GM13977 (cell line): Measurements from ENCODE around the gene SLC6A17.
A peak's percentile ranks its signal among the peaks of the same experiment; 100 is the strongest.

Source experiments
- DNase-seq: peaks from one replicate; pipeline ENCODE4 v3.0.0; 2012; ENCODE audit warnings: low spot score
- CTCF ChIP-seq: IDR thresholded peaks from 2 replicates; pipeline ENCODE4 v1.5.1; 2012; ENCODE audit warnings: mild to moderate bottlenecking, control low read depth; ENCODE audit not compliant: insufficient read depth; ENCODE audit errors: extremely low read depth, missing control alignments
- in situ Hi-C: fragments of 300-500 bp; cut with MboI; formaldehyde crosslinking; loops from one replicate; pipeline ENCODE4 v1.12.0; 2022; ENCODE audit warnings: low sequenced_read_pairs, low pct_unique_long_range_greater_than_20kb, mixed read lengths, inconsistent platforms; ENCODE audit not compliant: unreplicated experiment

The SLC6A17 gene

GRCh38 chr1:110123224-110123623 is 27.1 kb upstream of the SLC6A17 start:
- DNase-seq, result no peak
- in situ Hi-C loops, result no loop called here
- no peak for TF ChIP-seq CTCF

DNA sequence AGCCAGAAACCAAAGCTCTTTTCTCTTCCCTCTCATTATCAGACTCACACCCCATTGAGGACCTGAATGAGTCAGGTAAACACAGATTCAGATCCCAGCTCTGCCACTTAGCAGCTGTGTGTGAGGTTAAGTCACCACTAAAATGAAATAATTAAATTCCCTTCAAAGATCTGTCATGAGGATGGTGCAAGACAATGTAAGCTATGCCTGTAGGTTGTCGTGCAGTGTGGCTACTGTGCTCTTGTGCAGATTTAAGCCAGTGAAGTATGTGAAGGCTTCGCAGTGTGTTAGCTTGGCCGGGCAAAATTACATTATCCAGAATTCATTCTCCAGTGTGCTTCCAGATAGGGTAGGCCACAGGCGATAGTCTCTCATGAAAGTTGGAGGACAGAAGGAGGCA is 24.5 kb upstream of the SLC6A17 start:
- in situ Hi-C loops, result no loop called here
- TF ChIP-seq CTCF, result no peak
- DNase-seq, result no peak

- peak; percentile 29 for TF ChIP-seq CTCF
- in situ Hi-C loops, result no loop called here
- DNase-seq, result no peak
These were observed 20.1 kb upstream of the SLC6A17 start for GRCh38 chr1:110130113-110130591.

- in situ Hi-C loops, result no loop called here
- no peak for DNase-seq
- TF ChIP-seq CTCF, result no peak
These were observed 19.3 kb upstream of the SLC6A17 start for GRCh38 chr1:110130989-110131388.

DNA sequence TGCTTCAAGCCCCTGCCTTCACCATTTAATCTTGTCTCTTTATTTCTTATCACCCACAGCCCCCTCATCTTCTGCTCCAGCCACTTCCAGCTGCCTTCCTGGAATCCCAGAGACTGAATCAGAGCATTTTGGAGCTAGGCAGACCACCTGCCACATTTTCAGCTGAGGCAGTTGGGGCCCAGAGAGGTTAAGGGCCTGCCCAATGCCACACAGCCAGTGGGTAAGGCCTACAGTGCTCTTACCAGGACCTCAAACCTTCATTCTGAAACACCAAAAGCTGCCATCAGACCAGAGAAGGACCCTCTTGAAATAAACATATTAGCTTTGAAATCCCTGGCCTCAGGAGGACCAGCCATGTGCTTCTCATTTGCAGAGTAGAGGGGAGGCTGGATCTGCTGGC is 17.6 kb upstream of the SLC6A17 start:
- no peak for TF ChIP-seq CTCF
- in situ Hi-C loops, result no loop called here
- DNase-seq, result no peak

DNA sequence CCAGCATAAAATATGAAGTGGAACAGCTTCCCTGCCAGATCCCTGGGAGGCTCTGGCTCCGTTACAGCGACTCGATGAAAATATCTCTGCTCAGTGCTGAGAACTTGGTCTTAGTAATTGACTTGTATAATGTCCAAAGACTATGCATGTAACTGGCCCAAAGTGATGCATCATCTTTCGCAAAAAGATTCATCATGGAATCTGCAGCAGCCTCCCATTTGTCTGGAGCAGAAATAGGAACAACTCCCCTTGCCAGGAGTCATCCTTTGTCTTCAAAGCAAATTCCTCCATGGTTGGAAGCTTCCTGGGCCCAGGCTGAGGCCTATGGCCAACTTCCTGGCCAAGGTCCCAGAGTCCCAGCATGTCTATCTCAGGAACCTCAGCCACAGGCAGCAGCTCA is 16.9 kb upstream of the SLC6A17 start:
- in situ Hi-C loops, result no loop called here
- no peak for DNase-seq
- no peak for TF ChIP-seq CTCF

DNA sequence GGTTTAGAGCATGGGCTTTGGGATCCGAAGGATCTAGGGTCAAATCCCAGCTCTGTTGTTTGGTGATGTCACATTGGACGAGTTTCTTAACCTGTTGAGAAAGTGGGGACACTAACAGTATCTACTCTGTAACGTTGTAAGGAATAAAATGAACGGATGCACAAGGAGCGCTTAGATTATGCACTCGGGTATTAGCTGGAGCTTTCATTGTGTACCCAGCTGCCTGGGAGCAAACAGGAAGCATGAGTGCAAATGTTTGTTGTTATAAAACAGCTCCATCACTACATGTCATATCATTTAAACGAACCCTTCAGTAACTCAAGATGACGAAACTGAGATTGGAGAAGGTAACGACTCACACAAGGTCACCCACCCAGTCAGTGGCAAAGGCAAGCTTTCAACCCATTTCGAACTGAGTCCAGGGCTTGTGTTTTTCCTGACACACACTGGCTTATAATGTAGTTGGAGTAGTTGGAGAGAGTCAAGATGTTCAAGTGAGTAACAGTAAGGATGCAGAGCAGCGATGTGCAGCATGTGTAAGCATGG is 16.2 kb upstream of the SLC6A17 start:
- in situ Hi-C loops, result no loop called here
- TF ChIP-seq CTCF, result no peak
- no peak for DNase-seq
